ENCODE data around the gene WDR77.

The WDR77 gene

DNA sequence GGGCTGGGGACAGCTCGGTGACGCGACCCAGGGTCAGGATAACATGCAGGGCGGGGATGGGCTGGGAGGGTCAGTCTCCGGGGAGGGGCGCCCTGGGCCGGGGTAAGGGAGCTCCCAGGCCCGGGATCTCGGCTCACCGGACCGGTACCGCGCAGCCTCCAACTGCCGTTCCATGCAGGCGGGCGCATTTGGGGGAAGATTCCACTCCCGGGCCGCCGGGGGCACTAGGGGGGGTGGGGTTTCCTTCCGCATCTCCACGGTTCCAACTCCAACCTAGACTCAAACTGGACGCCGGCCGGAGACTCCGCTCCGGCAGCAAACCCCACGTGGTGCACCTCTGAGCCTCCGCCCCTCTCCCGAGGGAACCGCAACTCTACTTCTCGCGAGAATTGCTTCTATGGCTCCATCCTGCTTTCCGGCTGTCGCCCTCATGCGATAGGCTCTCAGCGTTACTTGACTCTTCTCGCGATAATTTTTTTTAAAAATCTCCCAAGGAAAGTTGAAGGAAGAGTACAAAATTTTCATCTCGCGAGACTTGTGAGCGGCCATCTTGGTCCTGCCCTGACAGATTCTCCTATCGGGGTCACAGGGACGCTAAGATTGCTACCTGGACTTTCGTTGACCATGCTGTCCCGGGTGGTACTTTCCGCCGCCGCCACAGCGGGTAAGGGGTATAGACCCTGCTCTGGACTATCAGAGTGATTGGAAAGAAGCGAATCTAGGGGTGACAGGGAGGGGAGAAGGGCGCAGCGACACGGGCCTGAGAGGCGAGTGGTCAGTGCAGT, at the start of gene WDR77, which contains the start of gene ATP5PB:
Gene WDR77 (minus strand): TSS at position 339 of the 785 bp plus-strand sequence. CDS start 87 bp downstream, at position 252.
Gene ATP5PB (plus strand): TSS at position 547 of the 785 bp plus-strand sequence. CDS start 78 bp downstream, at position 625.
- no peaks in the 10 kb centered on the region for H3K27me3 ChIP-seq
- H4K20me1 ChIP-seq: peaks cover 4 to 62% (median 20%) of the 10 kb centered on the region in 11 experiments; a peak in 17 of 22 replicates
- H3K4me3 ChIP-seq: peak within 1 kb of the TSS; percentile 74 to 95 (median 87)
- peak within 1 kb of the TSS; percentile 91 to 97 (median 94) for H3K9ac ChIP-seq
- no peaks in the 10 kb centered on the region for H3K9me3 ChIP-seq (replicated peaks in 1 of 11)
- H3K36me3 ChIP-seq: peaks cover 63 to 75% (median 69%) of the 10 kb centered on the region in 11 experiments
- peaks cover 29 to 76% (median 50%) of the 10 kb centered on the region in 10 experiments for H3K4me1 ChIP-seq
- peak within 1 kb of the TSS; percentile 85 to 95 (median 91) for H3K27ac ChIP-seq
- peak within 1 kb of the TSS; percentile 85 to 99 (median 93) for H3K4me2 ChIP-seq
- no peak for TF ChIP-seq Cebpa-rat (IDR thresholded peaks at IDR 0.05)

DNA sequence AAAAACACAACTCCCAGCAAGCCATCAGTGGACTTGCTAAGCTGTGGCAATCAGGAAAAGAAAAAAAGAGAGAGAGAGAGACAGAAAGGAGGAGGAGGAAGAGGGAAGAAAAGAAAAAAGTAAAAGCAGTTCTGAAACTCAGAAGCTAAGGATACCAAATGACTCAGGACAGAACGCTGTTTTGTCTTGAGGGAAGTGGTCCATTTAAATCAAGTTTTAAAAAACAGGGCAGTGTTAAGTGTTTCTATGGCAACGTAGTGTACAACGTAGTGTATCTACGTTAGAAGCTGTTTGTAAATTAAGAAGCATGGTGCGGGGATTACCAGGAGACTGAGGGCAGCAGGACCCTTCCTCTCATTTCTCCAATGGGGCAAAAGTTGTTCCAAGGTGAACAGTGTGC, 48.5 kb upstream of the WDR77 start:
- peak overlapping the region in 5 of 11 experiments; percentile 3 to 74 (median 59); a peak in 7 of 22 replicates for H3K9ac ChIP-seq
- H3K27ac ChIP-seq: peak overlapping the region in 5 of 11 experiments; percentile 49 to 88 (median 67); a peak in 11 of 22 replicates
- no peak for TF ChIP-seq Cebpa-rat (IDR thresholded peaks at IDR 0.05)
- H3K4me3 ChIP-seq: no peak overlapping the region
- peaks cover 0 to 10% (median 0%) of the 10 kb centered on the region in 11 experiments; a peak in 4 of 22 replicates for H3K36me3 ChIP-seq
- no peaks in the 10 kb centered on the region for H4K20me1 ChIP-seq
- peaks cover 0 to 68% (median 7%) of the 10 kb centered on the region in 10 experiments; a peak in 13 of 20 replicates for H3K4me1 ChIP-seq
- H3K4me2 ChIP-seq: peak overlapping the region in 6 of 11 experiments; percentile 0 to 81 (median 60); a peak in 10 of 22 replicates
- H3K9me3 ChIP-seq (replicated peaks in 1 of 11): peaks cover 0 to 18% (median 0%) of the 10 kb centered on the region in 11 experiments; a peak in 5 of 22 replicates
- H3K27me3 ChIP-seq: no peaks in the 10 kb centered on the region

DNA sequence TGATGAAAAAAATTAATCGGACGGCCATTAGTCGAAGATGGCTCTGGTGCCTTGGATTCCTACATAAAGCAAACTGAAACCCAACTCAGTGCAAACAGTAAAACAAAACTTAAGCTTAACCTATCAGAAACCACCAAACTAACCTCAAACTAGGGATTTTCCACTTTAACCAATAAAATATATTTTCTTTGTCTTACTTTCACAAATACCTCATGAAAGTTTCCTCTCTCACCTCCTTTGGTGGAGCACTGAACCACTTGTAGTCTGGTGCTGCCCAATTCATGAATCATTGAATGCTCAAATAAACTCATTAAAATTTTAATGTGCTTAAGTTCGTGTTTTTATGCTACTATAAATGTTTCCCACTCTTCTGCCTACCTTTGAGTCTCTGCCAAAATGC, 47.3 kb upstream of the WDR77 start:
- Histone ChIP-seq H3K4me3 (no peak overlapping the region), H3K9me3 (replicated peaks in 1 of 11) (peaks cover 0 to 19% (median 0%) of the 10 kb centered on the region in 11 experiments; a peak in 5 of 22 replicates), H3K9ac (no peak overlapping the region), H4K20me1 (no peaks in the 10 kb centered on the region), H3K27me3 (no peaks in the 10 kb centered on the region), H3K27ac (peak overlapping the region in 2 of 11 experiments; percentile 87 to 88; a peak in 1 of 22 replicates), H3K36me3 (peaks cover 0 to 10% (median 0%) of the 10 kb centered on the region in 11 experiments; a peak in 4 of 22 replicates), H3K4me2 (peak overlapping the region in 2 of 11 experiments; percentile 70 to 81; a peak in 2 of 22 replicates), H3K4me1 (peaks cover 0 to 74% (median 6%) of the 10 kb centered on the region in 10 experiments; a peak in 10 of 20 replicates)
- no peak for TF ChIP-seq Cebpa-rat (IDR thresholded peaks at IDR 0.05)

DNA sequence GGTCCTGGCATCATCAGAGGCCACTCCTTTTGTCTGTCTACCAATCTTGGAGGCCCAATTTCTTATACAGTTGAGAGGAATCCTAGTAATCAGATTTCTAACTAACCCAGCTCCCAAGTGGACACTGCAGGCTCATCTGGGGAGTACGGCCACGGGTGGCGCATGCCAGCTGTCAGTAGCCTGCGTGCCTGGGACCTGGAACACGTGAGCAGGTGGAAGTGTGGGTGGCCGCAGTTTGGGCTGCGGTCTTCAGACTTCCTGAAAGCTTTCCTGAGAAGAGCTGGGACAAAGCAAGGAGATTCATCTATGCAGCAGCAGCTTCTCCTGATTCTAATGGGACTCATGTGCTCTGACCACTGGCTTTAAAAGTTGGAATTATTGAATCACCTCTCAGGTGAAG, 42.0 kb upstream of the WDR77 start:
- H3K4me1 ChIP-seq: peaks cover 0 to 74% (median 26%) of the 10 kb centered on the region in 10 experiments; a peak in 12 of 20 replicates
- no peaks in the 10 kb centered on the region for H3K36me3 ChIP-seq
- TF ChIP-seq Cebpa-rat (IDR thresholded peaks at IDR 0.05): no peak
- peak overlapping the region in 3 of 11 experiments; percentile 56 to 76 (median 72); a peak in 6 of 22 replicates for H3K27ac ChIP-seq
- H3K27me3 ChIP-seq: no peaks in the 10 kb centered on the region
- H3K4me3 ChIP-seq: no peak overlapping the region
- H4K20me1 ChIP-seq: no peaks in the 10 kb centered on the region
- H3K9ac ChIP-seq: no peak overlapping the region; a peak in 1 of 22 replicates
- peaks cover 0 to 13% (median 0%) of the 10 kb centered on the region in 11 experiments; a peak in 4 of 22 replicates for H3K9me3 ChIP-seq (replicated peaks in 1 of 11)
- H3K4me2 ChIP-seq: peak overlapping the region in 4 of 11 experiments; percentile 77 to 89 (median 79); a peak in 9 of 22 replicates

DNA sequence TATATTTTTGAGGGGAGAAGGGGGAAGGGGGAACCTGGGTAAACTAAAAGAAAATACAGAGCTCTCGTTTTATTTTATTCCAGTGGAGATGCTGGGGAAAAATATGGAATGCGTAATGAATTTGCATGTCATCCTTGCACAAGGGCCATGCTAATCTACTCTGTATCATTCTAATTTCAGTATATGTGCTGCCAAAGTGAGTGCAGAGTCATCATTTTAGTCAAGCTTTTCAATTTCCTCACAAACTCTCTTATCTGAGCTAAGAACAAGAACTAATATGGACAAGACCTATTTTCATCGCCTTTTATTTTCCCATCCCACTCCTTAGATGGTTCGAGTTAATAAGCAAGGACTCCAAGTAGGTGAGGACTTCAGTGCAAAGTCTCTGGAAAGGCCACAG, 41.2 kb upstream of the WDR77 start:
- Histone ChIP-seq H3K4me2 (peak overlapping the region in 6 of 11 experiments; percentile 2 to 89 (median 78); a peak in 10 of 22 replicates), H3K4me1 (peaks cover 0 to 82% (median 26%) of the 10 kb centered on the region in 10 experiments; a peak in 12 of 20 replicates), H3K4me3 (no peak overlapping the region), H4K20me1 (no peaks in the 10 kb centered on the region), H3K36me3 (no peaks in the 10 kb centered on the region), H3K27ac (peak overlapping the region in 5 of 11 experiments; percentile 56 to 76 (median 68); a peak in 9 of 22 replicates), H3K9me3 (replicated peaks in 1 of 11) (peaks cover 0 to 13% (median 0%) of the 10 kb centered on the region in 11 experiments; a peak in 2 of 22 replicates), H3K27me3 (no peaks in the 10 kb centered on the region), H3K9ac (peak overlapping the region in 2 of 11 experiments; percentile 15 to 34; a peak in 3 of 22 replicates)
- TF ChIP-seq Cebpa-rat (IDR thresholded peaks at IDR 0.05): no peak

DNA sequence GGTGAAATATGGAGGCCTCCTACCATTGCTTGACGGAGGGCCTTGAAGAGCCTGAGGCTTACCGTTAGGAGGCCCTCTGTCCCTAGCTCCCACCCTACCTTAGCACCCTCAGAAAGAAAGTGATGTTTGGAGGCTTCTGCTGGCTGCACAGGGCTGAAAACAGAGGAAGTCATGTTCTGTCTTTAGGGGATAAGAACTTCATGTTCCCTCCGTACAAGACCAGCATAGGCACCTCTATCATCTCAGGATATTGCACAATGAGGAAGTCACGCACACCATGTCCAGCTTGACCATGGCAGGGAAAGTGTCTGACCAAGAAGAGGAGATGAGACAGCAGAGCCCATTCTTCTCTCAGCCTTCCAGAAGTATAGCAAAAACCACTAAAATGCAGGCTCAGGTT, 40.5 kb upstream of the WDR77 start:
- peaks cover 0 to 12% (median 0%) of the 10 kb centered on the region in 11 experiments; a peak in 2 of 22 replicates for H3K9me3 ChIP-seq (replicated peaks in 1 of 11)
- peak overlapping the region in 7 of 11 experiments; percentile 2 to 89 (median 78); a peak in 12 of 22 replicates for H3K4me2 ChIP-seq
- H4K20me1 ChIP-seq: no peaks in the 10 kb centered on the region
- H3K4me1 ChIP-seq: peaks cover 0 to 89% (median 26%) of the 10 kb centered on the region in 10 experiments; a peak in 12 of 20 replicates
- no peak overlapping the region for H3K4me3 ChIP-seq
- H3K27ac ChIP-seq: peak overlapping the region in 5 of 11 experiments; percentile 56 to 76 (median 68); a peak in 10 of 22 replicates
- peak in 6 of 11 experiments; percentile 31 to 82 (median 58); a peak in 7 of 22 replicates for TF ChIP-seq Cebpa-rat (IDR thresholded peaks at IDR 0.05)
- H3K36me3 ChIP-seq: no peaks in the 10 kb centered on the region
- H3K9ac ChIP-seq: peak overlapping the region in 2 of 11 experiments; percentile 15 to 34; a peak in 5 of 22 replicates
- H3K27me3 ChIP-seq: no peaks in the 10 kb centered on the region

DNA sequence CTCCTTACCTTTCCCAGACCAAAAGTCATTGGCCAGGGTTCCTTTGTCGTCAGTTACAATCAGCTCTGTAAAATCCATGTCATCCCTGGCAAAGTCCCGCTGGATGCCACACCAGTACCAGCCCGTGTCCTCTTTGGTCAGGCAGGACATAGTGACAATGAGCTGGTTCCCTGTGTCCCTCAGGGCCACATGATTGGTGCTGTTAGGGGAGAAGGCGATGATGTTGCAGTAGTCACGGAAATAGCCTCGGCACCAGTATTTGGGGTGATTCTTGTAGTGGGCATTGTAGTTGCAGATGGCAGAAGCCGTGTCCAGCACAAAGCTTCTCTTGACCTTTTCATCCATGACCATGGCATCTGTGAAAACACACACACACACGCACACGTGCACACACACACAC, 39.6 kb upstream of the WDR77 start:
- Histone ChIP-seq H3K4me3 (no peak overlapping the region), H3K27me3 (no peaks in the 10 kb centered on the region)
- no peak for TF ChIP-seq Cebpa-rat (IDR thresholded peaks at IDR 0.05)

DNA sequence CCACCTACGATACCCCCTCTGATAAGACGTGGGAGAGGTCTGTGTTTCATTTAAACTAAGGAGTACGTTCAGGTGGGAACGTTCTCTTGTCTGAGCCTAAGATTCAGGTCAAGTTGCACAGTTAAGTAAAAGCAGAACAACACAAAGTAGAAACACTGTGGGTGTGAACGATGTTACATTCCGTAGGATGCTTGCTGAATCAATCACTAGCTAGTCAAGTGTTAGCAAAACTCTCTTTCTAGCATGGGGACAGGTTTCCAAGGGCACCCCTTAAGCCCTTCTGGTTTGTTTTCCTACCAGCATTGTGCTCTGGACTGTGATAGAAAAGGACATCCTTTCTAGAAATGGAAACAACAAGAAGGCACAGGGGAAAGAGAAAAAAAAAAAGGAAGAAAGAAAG, 38.1 kb upstream of the WDR77 start:
- H3K9ac ChIP-seq: 0 out of 22 replicates have a peak overlapping the region, but pooled peaks of 2 of the 11 experiments have one; percentile 10
- H3K4me2 ChIP-seq: peak overlapping the region in 6 of 11 experiments; percentile 10 to 89 (median 78); a peak in 10 of 22 replicates
- H4K20me1 ChIP-seq: no peaks in the 10 kb centered on the region
- peaks cover 0 to 100% (median 28%) of the 10 kb centered on the region in 10 experiments; a peak in 12 of 20 replicates for H3K4me1 ChIP-seq
- no peaks in the 10 kb centered on the region for H3K36me3 ChIP-seq
- 0 out of 22 replicates have a peak overlapping the region, but pooled peaks of 1 of the 11 experiments have one; percentile 9 for H3K27ac ChIP-seq
- no peak for TF ChIP-seq Cebpa-rat (IDR thresholded peaks at IDR 0.05)
- no peaks in the 10 kb centered on the region for H3K27me3 ChIP-seq
- H3K4me3 ChIP-seq: no peak overlapping the region
- 0 out of 22 replicates have a peak, but pooled peaks cover 0 to 4% (median 0%) of the 10 kb centered on the region in 11 experiments for H3K9me3 ChIP-seq (replicated peaks in 1 of 11)

More for the DNA sequence above, 39.6 kb upstream of the WDR77 start:
- Histone ChIP-seq H3K9me3 (replicated peaks in 1 of 11) (0 out of 22 replicates have a peak, but pooled peaks cover 0 to 4% (median 0%) of the 10 kb centered on the region in 11 experiments), H3K27ac (peak overlapping the region in 3 of 11 experiments; percentile 68 to 76 (median 72); a peak in 6 of 22 replicates), H4K20me1 (no peaks in the 10 kb centered on the region), H3K4me2 (peak overlapping the region in 5 of 11 experiments; percentile 77 to 89 (median 78); a peak in 9 of 22 replicates), H3K36me3 (no peaks in the 10 kb centered on the region), H3K4me1 (peaks cover 0 to 98% (median 26%) of the 10 kb centered on the region in 10 experiments; a peak in 12 of 20 replicates), H3K9ac (no peak overlapping the region)

Data from BLaER1 treated with 17β-estradiol and CSF1 and Interleukin-3, amounts not matched to agents 10 nM and 100 nM (cell line).